Ramos (cell line): ENCODE measurements around the gene LEP.
"Not testable (repeated sequence)": the region's sequence is repeated elsewhere in the genome, so short reads cannot be mapped to it uniquely, and the experiment has no call there.

Experiments used
- in situ Hi-C: fragments of 300-500 bp; cut with MboI; formaldehyde crosslinking; loops from one replicate; pipeline ENCODE4 v1.14.3; 2022; ENCODE audit warnings: low sequenced_read_pairs; ENCODE audit not compliant: unreplicated experiment

Gene LEP

DNA sequence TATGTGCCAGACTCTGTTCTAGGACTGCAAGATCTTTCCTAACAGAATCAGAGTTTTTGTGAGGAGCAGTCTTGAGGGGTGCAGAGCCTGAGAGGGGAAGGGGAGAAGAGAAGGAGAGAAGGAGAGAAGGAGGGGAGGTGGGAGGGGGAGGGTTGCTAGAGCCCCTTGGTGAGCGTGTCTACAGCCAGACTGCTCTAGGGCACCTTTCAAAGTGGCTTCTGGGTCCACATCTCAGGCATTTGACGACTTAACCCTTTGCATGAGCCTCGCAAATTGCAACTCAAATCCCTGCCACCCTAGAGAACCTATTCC lies 31.1 kb upstream of the LEP start:
- in situ Hi-C loops: no loop called here

- in situ Hi-C loops: no loop called here
These were observed 30.2 kb upstream of the LEP start for GRCh38 chr7:128210590-128211570.

DNA sequence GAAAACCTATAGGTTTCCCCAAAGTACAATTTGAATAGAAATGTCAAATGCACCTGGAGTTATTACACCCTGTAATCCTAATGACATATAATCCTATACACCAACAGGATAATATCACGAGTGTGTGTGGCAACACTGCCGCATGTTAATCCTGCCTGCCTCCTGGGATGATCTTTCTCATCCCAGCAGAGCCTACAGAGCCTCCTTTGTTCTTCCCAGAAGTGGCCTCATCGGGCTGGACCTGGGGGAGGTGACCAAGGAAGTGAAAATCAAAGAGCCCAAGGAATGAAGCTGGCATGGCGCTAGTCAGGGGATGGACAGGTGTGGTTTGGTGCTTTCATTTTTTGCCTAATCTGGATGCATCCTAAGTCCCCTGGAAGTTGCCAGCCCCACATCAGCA lies 29.5 kb upstream of the LEP start:
- in situ Hi-C loops: no loop called here

- in situ Hi-C loops: no loop called here
These were observed 26.6 kb upstream of the LEP start for GRCh38 chr7:128214463-128214862.

- in situ Hi-C loops: no loop called here
These were observed 25.8 kb upstream of the LEP start for GRCh38 chr7:128215281-128215680.

- in situ Hi-C loops: no loop called here
These were observed 25.3 kb upstream of the LEP start for GRCh38 chr7:128215739-128216138.

- in situ Hi-C loops: no loop called here
These were observed 23.9 kb upstream of the LEP start for GRCh38 chr7:128217030-128217805.

DNA sequence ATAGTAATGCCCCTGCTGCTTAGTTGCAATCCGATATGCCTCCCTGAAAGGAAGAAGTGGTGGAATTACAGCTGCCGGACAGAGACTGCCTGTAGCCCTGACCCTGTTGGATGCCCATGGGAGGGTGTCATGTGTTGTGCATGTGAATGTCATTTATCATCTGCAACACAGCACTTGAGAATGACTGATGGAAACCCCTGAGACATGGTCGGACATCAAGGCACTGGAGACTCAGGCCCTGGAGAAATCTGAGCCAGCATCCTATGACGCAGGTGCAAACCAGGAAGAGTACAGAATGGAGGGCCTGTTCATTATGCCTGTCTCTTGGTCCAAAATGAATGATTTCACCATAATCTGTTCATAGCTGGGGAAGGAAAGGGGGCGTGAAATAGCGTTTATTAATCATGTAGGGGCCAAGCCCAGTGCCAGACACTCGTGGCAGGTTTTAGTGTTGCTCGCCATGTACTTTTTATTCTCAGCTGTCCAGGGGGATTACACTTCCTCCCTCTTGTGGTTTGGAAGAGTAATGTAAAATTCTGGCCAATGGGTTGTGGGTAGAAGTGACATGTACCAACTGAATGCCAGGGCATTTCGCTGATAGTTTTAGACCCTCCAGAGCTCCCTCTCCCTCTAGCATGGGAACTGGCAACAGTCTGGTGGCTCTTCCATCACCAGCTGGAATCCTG lies 23.0 kb upstream of the LEP start:
- in situ Hi-C loops: no loop called here

DNA sequence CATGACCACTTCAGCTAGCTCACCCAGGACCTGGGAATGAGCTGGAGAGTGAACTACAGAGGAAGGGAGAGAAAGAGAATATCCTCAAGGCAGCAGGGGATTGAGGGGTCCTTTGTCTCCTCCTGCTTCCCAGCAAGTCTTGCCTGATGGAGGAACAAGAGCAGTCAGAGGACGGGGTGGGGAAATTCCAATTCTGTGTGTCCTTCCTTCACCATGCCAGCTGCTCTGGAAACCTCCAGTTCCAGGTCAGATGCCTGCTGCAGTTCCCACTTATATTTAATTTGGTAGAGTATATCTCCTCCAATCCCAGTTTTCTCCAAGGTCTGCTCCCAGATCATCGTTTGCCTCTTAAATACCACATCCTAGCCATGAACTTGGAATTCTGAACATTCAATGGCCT lies 21.4 kb upstream of the LEP start:
- in situ Hi-C loops: no loop called here

GRCh38 chr7:128221929-128222403 lies 19.1 kb upstream of the LEP start:
- in situ Hi-C loops: no loop called here

GRCh38 chr7:128226132-128226980 lies 14.7 kb upstream of the LEP start:
- in situ Hi-C loops: no loop called here

- in situ Hi-C loops: no loop called here
These were observed 13.8 kb upstream of the LEP start for GRCh38 chr7:128227271-128227670.

DNA sequence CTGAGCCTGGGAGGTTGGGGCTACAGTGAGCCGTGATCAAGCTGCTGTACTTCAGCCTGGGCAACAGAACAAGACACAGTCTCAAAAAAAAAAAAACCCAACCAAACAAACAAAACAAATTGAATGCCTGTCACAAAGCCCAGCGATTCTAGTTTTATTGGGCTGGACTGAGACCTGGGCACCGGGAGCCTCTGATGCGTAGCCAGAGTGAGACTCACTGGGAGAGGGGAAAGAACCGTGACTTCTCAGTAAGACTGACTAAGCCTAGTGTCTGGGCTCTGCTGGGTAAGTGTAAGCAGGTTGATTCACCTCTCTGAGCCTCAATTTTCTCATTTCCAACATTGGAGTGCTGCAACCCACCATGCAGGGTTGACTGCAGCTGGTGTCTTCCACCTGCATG lies 10.1 kb upstream of the LEP start:
- in situ Hi-C loops: no loop called here

DNA sequence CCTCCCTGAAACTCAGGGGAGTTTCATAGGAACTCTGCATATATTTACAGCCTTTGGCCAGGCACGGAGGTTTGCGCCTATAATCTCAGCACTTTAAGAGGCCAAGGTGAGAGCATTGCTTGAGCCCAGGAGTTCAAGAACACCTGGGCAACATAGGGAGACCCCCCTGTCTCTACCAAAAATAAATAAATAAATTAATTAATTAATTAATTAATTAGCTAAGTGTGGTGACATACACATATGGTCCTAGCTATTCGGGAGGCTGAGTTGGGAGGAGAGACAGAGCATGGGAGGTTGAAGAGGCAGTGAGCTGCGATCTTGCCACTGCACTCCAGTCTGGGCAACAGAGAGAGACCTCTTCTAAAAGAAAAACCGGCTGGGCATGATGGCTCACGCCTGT lies 9.4 kb upstream of the LEP start:
- in situ Hi-C loops: no loop called here

- in situ Hi-C loops: no loop called here
These were observed 7.6 kb upstream of the LEP start for GRCh38 chr7:128233471-128233870.

- in situ Hi-C loops: no loop called here
These were observed 6.5 kb upstream of the LEP start for GRCh38 chr7:128234476-128235026.

- in situ Hi-C loops: no loop called here
These were observed 5.6 kb upstream of the LEP start for GRCh38 chr7:128235471-128235870.

DNA sequence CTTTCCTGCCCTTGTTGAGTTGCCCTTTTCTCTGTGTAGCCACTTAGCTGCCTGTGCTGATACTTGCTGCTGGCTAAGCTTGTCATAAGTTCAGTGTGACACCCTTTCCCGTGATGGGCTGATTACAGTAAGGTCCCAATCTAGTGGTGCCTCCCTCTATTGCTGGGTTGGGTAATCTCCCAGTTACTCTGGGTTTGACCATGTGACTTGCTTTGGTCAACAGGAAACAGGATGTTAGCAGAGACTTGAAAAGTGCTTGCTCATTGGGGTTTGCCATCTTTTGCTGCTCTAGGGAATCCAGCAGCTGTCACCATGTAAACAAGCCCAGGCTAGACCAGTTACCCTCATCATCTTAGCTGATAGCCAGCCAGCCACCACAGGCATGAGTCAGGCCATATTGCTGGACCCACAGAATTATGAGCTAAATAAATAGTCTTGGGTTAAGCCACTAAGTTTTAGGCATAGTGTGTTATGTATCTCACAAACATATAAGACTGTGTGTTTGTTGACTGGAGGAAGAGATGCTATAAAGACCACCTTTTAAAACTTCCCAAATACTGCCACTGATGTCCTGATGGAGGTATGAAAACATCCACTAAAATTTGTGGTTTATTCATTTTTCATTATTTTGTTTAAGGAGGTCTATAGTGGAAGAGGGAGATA lies 4.0 kb upstream of the LEP start:
- in situ Hi-C loops: no loop called here

DNA sequence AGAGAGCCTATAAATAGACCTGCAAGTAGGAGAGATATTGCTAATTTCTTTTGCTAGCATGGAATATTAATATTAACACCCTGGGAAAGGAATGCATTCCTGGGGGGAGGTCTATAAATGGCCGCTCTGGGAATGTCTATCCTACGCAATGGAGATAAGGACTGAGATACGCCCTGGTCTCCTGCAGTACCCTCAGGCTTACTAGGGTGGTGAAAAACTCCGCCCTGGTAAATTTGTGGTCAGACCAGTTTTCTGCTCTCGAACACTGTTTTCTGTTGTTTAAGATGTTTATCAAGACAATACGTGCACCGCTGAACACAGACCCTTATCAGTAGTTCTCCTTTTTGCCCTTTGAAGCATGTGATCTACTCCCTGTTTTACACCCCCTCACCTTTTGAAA lies 1.9 kb upstream of the LEP start:
- in situ Hi-C loops: not testable (repeated sequence)
